ENCODE measurements around the gene IZUMO2. TPM values are rescaled to one million over a fixed set of nuclear protein-coding genes. Genes with fewer than 3 reads are reported as not detected.
A peak's percentile ranks its signal among the peaks of the same experiment; 100 is the strongest.

Gene IZUMO2
- total and polyA plus RNA-seq, 7 donors, result not detected

- peak overlapping the region; percentile 84 for H3K4me3 ChIP-seq
- WGBS, 3 donors, result 4 to 10% (median 7%) methylated on average over 13 to 18 of the region's 18 CpGs
- H3K27me3 ChIP-seq (ENCODE audit: insufficient read depth in 3 of 3, low read length in 2 of 3), result no peaks in the 10 kb centered on the region
- intact Hi-C loops (cut with DNase I), result loop anchor here in 1 of 2 donors (10.0 kb wide), 1 partner anchor 58 kb away; no protein-coding TSS in a partner anchor
- H3K27ac ChIP-seq, result peak overlapping the region; percentile 95
- ATAC-seq (peak in 1 of 4 donors; percentile 7), DNase-seq (no peak)
- H3K4me1 ChIP-seq, result peaks cover 23% of the 10 kb centered on the region
- no peaks in the 10 kb centered on the region for H3K9me3 ChIP-seq
- TF ChIP-seq, protein P1, sequence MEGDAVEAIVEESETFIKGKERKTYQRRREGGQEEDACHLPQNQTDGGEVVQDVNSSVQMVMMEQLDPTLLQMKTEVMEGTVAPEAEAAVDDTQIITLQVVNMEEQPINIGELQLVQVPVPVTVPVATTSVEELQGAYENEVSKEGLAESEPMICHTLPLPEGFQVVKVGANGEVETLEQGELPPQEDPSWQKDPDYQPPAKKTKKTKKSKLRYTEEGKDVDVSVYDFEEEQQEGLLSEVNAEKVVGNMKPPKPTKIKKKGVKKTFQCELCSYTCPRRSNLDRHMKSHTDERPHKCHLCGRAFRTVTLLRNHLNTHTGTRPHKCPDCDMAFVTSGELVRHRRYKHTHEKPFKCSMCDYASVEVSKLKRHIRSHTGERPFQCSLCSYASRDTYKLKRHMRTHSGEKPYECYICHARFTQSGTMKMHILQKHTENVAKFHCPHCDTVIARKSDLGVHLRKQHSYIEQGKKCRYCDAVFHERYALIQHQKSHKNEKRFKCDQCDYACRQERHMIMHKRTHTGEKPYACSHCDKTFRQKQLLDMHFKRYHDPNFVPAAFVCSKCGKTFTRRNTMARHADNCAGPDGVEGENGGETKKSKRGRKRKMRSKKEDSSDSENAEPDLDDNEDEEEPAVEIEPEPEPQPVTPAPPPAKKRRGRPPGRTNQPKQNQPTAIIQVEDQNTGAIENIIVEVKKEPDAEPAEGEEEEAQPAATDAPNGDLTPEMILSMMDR (IDR thresholded peaks at IDR 0.05), result no peak
- H3K36me3 ChIP-seq (ENCODE audit: insufficient read depth in 1 of 2, low read depth in 1 of 2), result no peaks in the 10 kb centered on the region
Measured at GRCh38 chr19:50202962-50203280, 39.8 kb upstream of the IZUMO2 start.

DNA sequence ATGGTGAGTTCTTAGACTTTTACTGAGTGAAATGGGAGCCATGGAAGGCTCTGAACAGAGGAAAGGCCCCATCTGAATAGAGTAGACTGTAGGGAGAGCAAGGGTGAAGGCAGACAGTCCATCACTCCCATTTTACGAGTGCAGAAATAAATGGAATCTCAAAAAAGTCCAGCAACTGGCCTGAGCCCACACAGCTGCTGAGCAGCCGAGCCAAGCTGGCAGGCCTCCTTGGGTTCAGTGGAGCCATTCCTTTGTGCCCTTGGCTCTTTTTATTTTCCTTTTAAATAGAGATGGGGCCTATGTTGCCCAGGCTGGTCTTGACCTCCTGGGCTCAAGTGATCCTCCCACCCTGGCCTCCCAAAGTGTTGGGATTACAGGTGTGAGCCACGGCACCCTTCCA lies 39.3 kb upstream of the IZUMO2 start:
- Histone ChIP-seq H3K4me3 (peak overlapping the region; percentile 84), H3K4me1 (peaks cover 23% of the 10 kb centered on the region), H3K27ac (peak overlapping the region; percentile 95), H3K9me3 (no peaks in the 10 kb centered on the region), H3K27me3 (ENCODE audit: insufficient read depth in 3 of 3, low read length in 2 of 3) (no peaks in the 10 kb centered on the region), H3K36me3 (ENCODE audit: insufficient read depth in 1 of 2, low read depth in 1 of 2) (no peaks in the 10 kb centered on the region)
- 30 to 64% (median 42%) methylated on average over 3 of the region's 3 CpGs for WGBS, 3 donors
- TF ChIP-seq, protein P1 (IDR thresholded peaks at IDR 0.05), result no peak
- no peak for DNase-seq
- intact Hi-C loops (cut with DNase I), result loop anchor here in 1 of 2 donors (10.0 kb wide), 1 partner anchor 58 kb away; no protein-coding TSS in a partner anchor
- no peak for ATAC-seq

- Histone ChIP-seq H3K9me3 (no peaks in the 10 kb centered on the region), H3K27ac (peak overlapping the region; percentile 66), H3K4me3 (no peak overlapping the region), H3K36me3 (ENCODE audit: insufficient read depth in 1 of 2, low read depth in 1 of 2) (no peaks in the 10 kb centered on the region), H3K27me3 (ENCODE audit: insufficient read depth in 3 of 3, low read length in 2 of 3) (no peaks in the 10 kb centered on the region), H3K4me1 (peaks cover 12% of the 10 kb centered on the region)
- intact Hi-C loops (cut with DNase I), result no loop called here
- WGBS, 3 donors, result 1 to 5% (median 2%) methylated on average over 5 of the region's 5 CpGs
- ATAC-seq (no peak), DNase-seq (no peak)
- TF ChIP-seq, protein P1 (IDR thresholded peaks at IDR 0.05), result no peak
Measured at GRCh38 chr19:50199259-50199555, 36.1 kb upstream of the IZUMO2 start.

GRCh38 chr19:50198431-50199258 lies 35.6 kb upstream of the IZUMO2 start:
- Histone ChIP-seq H3K4me1 (peaks cover 11% of the 10 kb centered on the region), H3K9me3 (no peaks in the 10 kb centered on the region), H3K27me3 (ENCODE audit: insufficient read depth in 3 of 3, low read length in 2 of 3) (no peaks in the 10 kb centered on the region), H3K27ac (peak overlapping the region; percentile 66), H3K36me3 (ENCODE audit: insufficient read depth in 1 of 2, low read depth in 1 of 2) (no peaks in the 10 kb centered on the region), H3K4me3 (no peak overlapping the region)
- peak; percentile 11 to 59 (median 26) for ATAC-seq
- TF ChIP-seq, protein P1 (IDR thresholded peaks at IDR 0.05), result no peak
- intact Hi-C loops (cut with DNase I), result no loop called here
- peak in 1 of 2 donors; percentile 60 for DNase-seq
- 31 to 33% (median 31%) methylated on average over 7 of the region's 7 CpGs for WGBS, 3 donors

All from psoas muscle (tissue), 8 donors.